Ovary (tissue), 9 donors: ENCODE data around the gene SP140. TPM values are rescaled to one million over a fixed set of nuclear protein-coding genes. Genes with fewer than 3 reads are reported as not detected.

Experiments used
- DNase-seq, 5 donors: peaks; one replicate each; pipeline ENCODE4 v3.0.0-alpha.2; 2019 to 2020
- H3K27ac ChIP-seq, 2 donors: fragments of 200-600 bp; one replicate each; pipeline versions ENCODE4 v1.5.1 to v1.8.0; 2019 to 2022
- H3K27me3 ChIP-seq: fragments of 200-600 bp; one replicate; pipeline ENCODE4 v1.8.0; 2022
- H3K36me3 ChIP-seq: fragments of 200-600 bp; sonication (generic); one replicate; pipeline ENCODE4 v1.5.1; 2019
- H3K4me1 ChIP-seq: one replicate; pipeline ENCODE4 v1.8.1; 2013; ENCODE audit warnings: mild to moderate bottlenecking, moderate library complexity; ENCODE audit not compliant: insufficient read depth
- H3K4me3 ChIP-seq: fragments of 200-600 bp; sonication (generic); one replicate; pipeline ENCODE4 v1.5.1; 2017
- H3K9me3 ChIP-seq, 2 donors: fragments of 200-600 bp in 1 of 2; sonication (generic) in 1 of 2; one replicate each; pipeline versions ENCODE4 v1.5.1 to v1.8.1; 2013 to 2019; ENCODE audit warnings: mild to moderate bottlenecking in 1 of 2, moderate library complexity in 1 of 2
- CTCF ChIP-seq, 3 donors: fragments of 450-650 bp in 2 of 3; fragments of 200-600 bp in 1 of 3; IDR thresholded peaks; one replicate each; pipeline versions ENCODE4 v1.5.1 to v1.8.0; 2016 to 2022; ENCODE audit warnings: antibody characterized with exemption in 3 of 3, mild to moderate bottlenecking in 1 of 3
- EP300 ChIP-seq: sonication (generic); formaldehyde crosslinking; IDR thresholded peaks from one replicate; pipeline ENCODE4 v1.6.1; 2017; ENCODE audit warnings: antibody characterized with exemption
- POLR2A ChIP-seq: fragments of 450-650 bp; IDR thresholded peaks from one replicate; pipeline ENCODE4 v1.6.1; 2017; ENCODE audit warnings: antibody characterized with exemption, mild to moderate bottlenecking, moderate library complexity
- WGBS, 3 donors: extraction: QIAGEN DNeasy Blood & Tissue Kit in 1 of 3; methylation state at CpG; one replicate each; pipeline versions ENCODE4 v1.1.5 to v1.1.7; 2013 to 2017; 5-methylcytosine and 5-hydroxymethylcytosine counted together
- intact Hi-C, 4 donors: fragments of 100-400 bp; cut with DNase I; formaldehyde crosslinking; loops; one replicate each; pipeline versions ENCODE4 v1.11.0 to v1.15.1; 2022 to 2023
- polyA plus RNA-seq, 2 donors: library from polyadenylated mRNA; stranded (reverse); fragments of 200-250 nt in 1 of 2; fragments of 350-450 nt in 1 of 2; fragmentation: Illumina TruSeq in 1 of 2; extraction: RNeasy Lipid Tissue Mini Kit (QIAGEN cat#74804) in 1 of 2; gene quantifications; one replicate each; pipeline ENCODE4 v1.2.3, GENCODE V29; 2013 to 2014
- total RNA-seq, 7 donors: library from RNA; depleted of rRNA in 2 of 7; stranded (reverse); fragments of >200 nt in 2 of 7; fragmentation: NEBNext Ultra II Directional in 3 of 7; extraction: Animal tissue kit (Norgen Biotek cat#: 25700) in 3 of 7; gene quantifications; one replicate each; pipeline versions ENCODE4 v1.1.0 to v1.2.4, GENCODE V29; 2016 to 2023
- donor health status: DM: no; HTN: no; CAD: no; lungs with moderate emphysema.
- donor health status: DM: no; HTN: no; CAD: no.
- donor health status: Bipolar disorder and iron deficiency.
- donor health status: DM: yes; HTN: yes; CAD: no.
- donor health status: DM: no; HTN: no; CAD: no.
- donor health status: DM: yes; HTN: yes; CAD: no.

The SP140 gene
- total and polyA plus RNA-seq, 9 donors, result 0.23 to 3.4 (median 1.0) TPM

- no peak for DNase-seq
- no peak for TF ChIP-seq POLR2A
- TF ChIP-seq EP300, result no peak
- TF ChIP-seq CTCF (IDR thresholded peaks at IDR 0.05), result no peak
- peaks cover 0 to 4% of the 10 kb centered on the region in 2 donors for H3K9me3 ChIP-seq
- no peak overlapping the region for H3K4me3 ChIP-seq
- H3K27me3 ChIP-seq, result no peaks in the 10 kb centered on the region
- intact Hi-C loops, result no loop called here
- H3K36me3 ChIP-seq, result no peaks in the 10 kb centered on the region
- no peaks in the 10 kb centered on the region for H3K4me1 ChIP-seq
- H3K27ac ChIP-seq, result no peak overlapping the region
- 90 to 97% (median 96%) methylated on average over 1 of the region's 1 CpG for WGBS, 3 donors
Observed at GRCh38 chr2:230205034-230205433, 20.5 kb upstream of the SP140 start.

DNA sequence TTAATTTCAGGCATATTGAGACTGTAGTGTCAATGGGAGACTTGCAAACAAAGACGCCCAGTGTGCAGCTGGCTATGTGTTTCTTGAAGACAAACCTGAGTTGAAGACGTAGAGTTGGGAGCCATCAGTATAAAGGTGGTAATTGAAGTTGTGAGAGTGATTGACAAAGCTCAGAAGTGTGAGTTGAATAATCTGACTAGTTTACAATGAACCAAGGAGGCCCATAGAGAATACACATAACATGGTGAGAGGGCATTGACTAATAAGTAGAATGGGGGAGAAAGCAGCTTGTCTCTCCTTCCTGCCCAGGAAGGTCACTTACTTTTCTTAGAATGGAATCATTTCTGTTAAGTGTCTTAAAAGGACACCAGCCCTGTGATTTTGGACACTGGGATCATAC is 19.8 kb upstream of the SP140 start:
- H3K4me1 ChIP-seq, result no peaks in the 10 kb centered on the region

GRCh38 chr2:230208576-230208975 is 17.0 kb upstream of the SP140 start:
- Histone ChIP-seq H3K36me3 (no peaks in the 10 kb centered on the region), H3K4me1 (no peaks in the 10 kb centered on the region), H3K9me3 (no peaks in the 10 kb centered on the region), H3K4me3 (no peak overlapping the region), H3K27ac (no peak overlapping the region), H3K27me3 (no peaks in the 10 kb centered on the region)
- intact Hi-C loops, result no loop called here
- DNase-seq, result no peak
- TF ChIP-seq POLR2A (no peak), CTCF (IDR thresholded peaks at IDR 0.05) (no peak), EP300 (no peak)

More for the DNA sequence above, 19.8 kb upstream of the SP140 start:
- TF ChIP-seq POLR2A, result no peak
- TF ChIP-seq EP300, result no peak
- no peak for TF ChIP-seq CTCF (IDR thresholded peaks at IDR 0.05)
- peaks cover 0 to 4% of the 10 kb centered on the region in 2 donors for H3K9me3 ChIP-seq
- no peak overlapping the region for H3K27ac ChIP-seq
- H3K4me3 ChIP-seq, result no peak overlapping the region
- WGBS, 3 donors, result 94 to 96% (median 95%) methylated on average over 2 of the region's 2 CpGs
- intact Hi-C loops, result no loop called here
- no peak for DNase-seq
- no peaks in the 10 kb centered on the region for H3K36me3 ChIP-seq
- H3K27me3 ChIP-seq, result no peaks in the 10 kb centered on the region

- Histone ChIP-seq H3K27ac (no peak overlapping the region), H3K27me3 (no peaks in the 10 kb centered on the region), H3K36me3 (no peaks in the 10 kb centered on the region), H3K4me3 (no peak overlapping the region), H3K9me3 (no peaks in the 10 kb centered on the region), H3K4me1 (no peaks in the 10 kb centered on the region)
- no peak for TF ChIP-seq POLR2A
- no peak for TF ChIP-seq EP300
- TF ChIP-seq CTCF (IDR thresholded peaks at IDR 0.05), result no peak
- 85 to 94% (median 91%) methylated on average over 1 of the region's 1 CpG for WGBS, 3 donors
- intact Hi-C loops, result no loop called here
- no peak for DNase-seq
Observed at GRCh38 chr2:230209422-230210051, 16.0 kb upstream of the SP140 start.
